HG03378 (cell line): ENCODE measurements around the gene MAP7.
"Not testable (repeated sequence)": the region's sequence is repeated elsewhere in the genome, so short reads cannot be mapped to it uniquely, and the experiment has no call there.

Experiments
- ATAC-seq: cut with Tn5 transposase; IDR thresholded peaks from one replicate; pipeline ENCODE4 v1.9.1; 2021; ENCODE audit warnings: mild to moderate bottlenecking, moderate library complexity; ENCODE audit not compliant: unreplicated experiment

MAP7 gene

GRCh38 chr6:136510299-136510698 lies 39.9 kb downstream of the MAP7 start:
- no peak for ATAC-seq

DNA sequence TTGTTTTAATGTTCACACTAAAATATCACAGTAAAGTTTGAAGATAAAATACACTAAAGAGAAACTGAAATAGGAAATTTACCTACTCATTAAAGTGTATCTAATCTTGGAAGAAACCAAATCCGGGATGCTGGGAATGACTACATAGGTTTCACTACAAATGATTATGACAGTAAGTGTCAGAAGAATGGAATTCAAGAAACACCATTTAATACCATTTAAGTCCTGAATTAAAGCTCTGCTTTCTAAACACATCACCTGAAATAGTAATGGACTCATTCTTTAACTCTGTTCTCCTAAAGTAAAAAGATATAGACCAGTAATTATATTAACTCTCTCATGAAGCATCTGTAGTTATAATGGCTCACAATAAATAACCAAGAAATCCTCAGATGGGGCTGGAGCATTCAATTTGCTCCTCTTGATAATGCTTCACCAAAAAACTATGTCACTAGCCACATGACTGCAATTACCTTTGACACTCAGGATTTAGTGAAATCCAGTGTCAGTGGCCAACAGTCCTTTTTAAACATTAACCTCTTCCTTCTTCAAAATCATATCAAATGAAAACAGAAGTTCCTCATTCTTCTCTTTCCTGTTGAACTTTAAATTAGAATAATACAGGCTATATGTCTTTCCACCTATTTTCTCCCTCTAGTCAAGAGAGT lies 41.4 kb downstream of the MAP7 start:
- no peak for ATAC-seq

GRCh38 chr6:136506124-136506799 lies 44.0 kb downstream of the MAP7 start:
- ATAC-seq = no peak

DNA sequence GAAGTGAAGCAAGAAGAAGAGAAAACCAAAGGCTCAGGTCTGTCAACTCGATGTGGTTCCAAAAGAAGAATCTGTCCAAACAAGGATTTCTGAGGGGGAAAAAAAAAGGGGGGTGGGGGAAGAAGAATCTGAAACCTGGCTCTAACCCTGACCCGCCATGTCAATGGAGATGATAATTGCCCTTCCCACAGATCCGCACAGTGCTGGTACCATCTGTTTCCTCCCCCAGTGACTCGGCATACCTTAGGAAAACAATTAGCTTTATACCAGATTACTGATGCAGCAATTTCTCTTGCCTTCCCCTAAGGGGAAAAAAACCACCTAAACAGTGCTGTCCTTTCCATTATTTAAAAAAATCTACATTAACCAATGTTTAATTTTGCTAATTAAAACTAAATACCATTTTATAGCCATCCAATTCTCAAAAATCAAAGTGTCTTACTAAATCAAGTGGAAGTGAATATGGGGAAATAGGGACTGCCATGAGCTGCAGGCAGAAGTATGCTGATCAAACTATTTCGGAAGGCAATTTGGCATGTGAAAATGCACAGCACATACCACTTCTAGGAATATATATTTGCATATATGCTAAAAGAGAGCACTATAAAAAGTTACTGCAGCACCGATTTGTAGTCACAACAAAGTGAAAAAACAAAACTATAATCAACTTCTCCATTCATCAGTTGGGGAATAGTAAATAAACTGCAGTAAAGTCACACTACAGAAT lies 46.8 kb downstream of the MAP7 start:
- no peak for ATAC-seq

DNA sequence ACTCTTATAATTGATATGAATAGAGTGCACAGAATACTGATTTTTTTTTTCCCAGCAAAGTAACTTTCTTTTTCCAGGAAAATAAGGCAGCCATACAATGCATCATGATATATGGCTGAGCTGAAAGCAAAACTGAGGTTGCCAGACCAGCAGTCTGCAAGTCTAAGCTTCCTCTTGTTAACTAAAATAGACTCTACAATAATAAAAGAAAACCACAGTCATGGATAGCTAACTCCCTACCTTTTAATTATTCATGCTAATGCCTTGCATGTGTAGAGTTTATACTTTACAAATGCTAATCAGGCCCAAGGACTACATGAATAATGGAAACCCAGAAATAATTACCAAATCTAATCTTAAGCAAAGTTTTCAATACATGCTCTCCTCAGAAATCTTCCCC lies 47.4 kb downstream of the MAP7 start:
- ATAC-seq = no peak

DNA sequence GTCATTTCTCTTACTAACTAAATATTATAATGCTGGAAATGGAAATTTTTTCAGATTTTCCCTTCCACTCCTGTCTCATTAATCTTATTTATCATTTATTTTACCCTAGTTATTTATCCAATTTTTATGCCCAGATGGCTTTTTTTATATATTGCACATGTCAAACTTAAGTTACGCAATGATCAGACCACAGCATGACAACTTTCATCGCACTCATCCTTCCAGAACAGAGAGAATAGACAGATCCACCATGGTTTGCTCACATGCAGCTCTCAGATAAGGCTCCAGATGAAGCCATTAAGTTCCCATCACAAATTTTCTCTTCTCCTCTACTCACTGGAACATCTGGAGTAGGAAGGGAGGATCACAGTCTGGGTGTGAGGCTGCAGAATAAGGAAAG lies 48.7 kb downstream of the MAP7 start:
- ATAC-seq = no peak

DNA sequence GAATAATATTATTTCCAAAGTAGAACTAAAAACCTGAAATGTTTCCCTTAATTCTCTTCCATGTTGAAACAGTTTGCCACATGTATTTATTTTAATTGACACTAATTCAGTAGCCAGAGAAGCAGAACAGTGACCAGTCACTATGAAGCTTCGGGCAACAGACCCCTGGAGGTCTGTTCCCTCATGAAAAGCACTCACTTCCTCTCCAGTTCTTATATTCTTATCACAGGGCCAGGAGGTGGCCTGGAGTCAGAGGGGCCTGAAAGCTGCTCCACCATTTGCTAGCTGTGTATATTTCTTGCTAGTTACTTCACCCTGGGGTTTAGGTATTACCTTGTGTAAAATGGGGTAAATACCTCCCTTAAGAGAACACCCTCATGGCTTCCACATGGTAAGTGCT lies 49.1 kb downstream of the MAP7 start:
- no peak for ATAC-seq

GRCh38 chr6:136500414-136500813 lies 49.8 kb downstream of the MAP7 start:
- no peak for ATAC-seq

DNA sequence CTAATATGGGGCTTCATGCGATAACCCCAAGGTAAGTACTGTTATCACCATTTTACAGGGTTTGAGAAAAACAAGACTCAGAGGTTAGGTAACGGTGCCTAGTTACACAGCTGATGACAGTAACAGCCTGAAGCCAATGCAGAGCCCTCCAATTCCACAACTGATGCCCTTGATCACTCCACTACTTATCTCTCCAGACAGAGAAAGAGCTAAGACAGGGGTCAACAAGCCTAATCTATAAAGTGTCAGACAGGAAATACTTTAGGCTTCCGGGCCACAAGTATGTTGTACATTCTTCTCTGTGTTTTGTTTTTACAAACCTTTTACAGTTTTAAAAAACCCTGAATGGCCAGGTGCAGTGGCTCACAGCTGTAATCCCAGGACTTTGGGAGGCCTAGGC lies 50.9 kb downstream of the MAP7 start:
- ATAC-seq = no peak

- not testable (repeated sequence) for ATAC-seq
Observed at GRCh38 chr6:136496449-136496848, 53.8 kb downstream of the MAP7 start.

DNA sequence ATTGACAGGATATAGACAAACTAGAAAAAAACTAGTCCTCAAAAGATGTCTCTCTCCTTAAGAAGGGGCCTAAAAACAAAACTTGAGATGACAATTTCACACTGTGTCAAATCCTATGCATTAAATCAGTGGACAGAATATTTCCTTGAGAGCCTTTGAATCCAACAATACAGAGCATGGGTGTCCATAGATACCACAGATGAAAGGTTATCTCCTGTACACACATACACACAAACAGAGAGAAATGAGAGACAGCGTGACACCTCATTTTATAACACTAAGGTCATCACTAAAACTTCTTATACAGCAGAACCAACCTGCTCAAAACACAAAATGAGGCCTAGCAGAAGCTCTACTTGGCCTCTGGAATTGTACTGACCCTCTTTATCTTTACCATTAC lies 55.5 kb downstream of the MAP7 start:
- no peak for ATAC-seq

- no peak for ATAC-seq
Observed at GRCh38 chr6:136494059-136494458, 56.2 kb downstream of the MAP7 start.

GRCh38 chr6:136492409-136492808 lies 57.8 kb downstream of the MAP7 start:
- no peak for ATAC-seq

- ATAC-seq = no peak
Observed at GRCh38 chr6:136491754-136492153, 58.5 kb downstream of the MAP7 start.

DNA sequence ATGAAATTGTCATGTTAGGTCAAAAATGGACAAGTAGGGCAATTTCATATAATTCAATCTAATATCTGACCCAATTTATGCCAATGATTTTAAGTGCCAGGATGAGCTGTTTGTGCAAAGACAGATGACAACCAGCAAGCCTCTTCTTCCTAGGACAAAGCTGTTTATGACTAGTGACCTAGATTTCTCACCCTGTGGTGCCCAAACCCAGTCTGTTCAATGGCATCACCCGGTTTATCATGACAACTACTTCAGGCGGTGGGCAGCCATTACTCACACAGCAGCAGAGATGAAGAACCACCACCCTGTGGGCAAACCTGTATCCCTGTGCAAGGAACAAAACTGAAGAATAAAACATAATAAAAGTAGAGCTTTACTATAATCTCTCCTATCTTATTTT lies 59.0 kb downstream of the MAP7 start:
- no peak for ATAC-seq

- not testable (repeated sequence) for ATAC-seq
Observed at GRCh38 chr6:136489689-136490033, 60.6 kb downstream of the MAP7 start.

DNA sequence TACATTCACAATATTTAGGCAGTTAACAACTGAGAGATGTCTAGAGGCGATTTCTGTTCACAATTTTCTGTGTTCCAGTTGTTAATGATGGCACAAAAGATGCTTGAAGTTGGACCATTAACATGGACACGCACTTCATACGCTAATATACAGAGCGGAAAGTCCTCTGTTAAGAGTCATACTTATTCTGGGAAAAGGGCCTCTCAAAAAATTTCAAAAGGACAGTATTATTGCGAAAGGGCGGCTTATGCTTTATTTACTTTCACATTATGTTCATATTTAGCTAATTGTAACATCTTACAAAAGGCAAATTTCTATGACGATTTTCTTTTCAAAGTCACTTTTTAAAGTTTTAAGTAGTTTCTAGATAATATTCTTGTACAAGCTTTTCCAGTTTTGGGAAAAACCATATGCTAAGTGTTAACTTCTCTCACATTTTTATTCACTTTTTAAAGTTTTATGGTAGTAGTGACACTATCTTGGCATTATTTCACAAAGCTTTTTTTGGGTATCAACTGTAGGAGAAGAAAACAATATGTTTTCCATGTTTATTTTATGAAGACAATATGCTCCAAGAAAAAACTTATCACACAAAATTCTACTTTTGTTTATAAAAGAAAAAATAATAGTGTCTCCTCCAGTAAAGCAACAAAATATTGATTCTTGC lies 62.3 kb downstream of the MAP7 start:
- ATAC-seq = no peak

- no peak for ATAC-seq
Observed at GRCh38 chr6:136486357-136486756, 63.9 kb downstream of the MAP7 start.

- no peak for ATAC-seq
Observed at GRCh38 chr6:136483906-136484305, 66.3 kb downstream of the MAP7 start.

DNA sequence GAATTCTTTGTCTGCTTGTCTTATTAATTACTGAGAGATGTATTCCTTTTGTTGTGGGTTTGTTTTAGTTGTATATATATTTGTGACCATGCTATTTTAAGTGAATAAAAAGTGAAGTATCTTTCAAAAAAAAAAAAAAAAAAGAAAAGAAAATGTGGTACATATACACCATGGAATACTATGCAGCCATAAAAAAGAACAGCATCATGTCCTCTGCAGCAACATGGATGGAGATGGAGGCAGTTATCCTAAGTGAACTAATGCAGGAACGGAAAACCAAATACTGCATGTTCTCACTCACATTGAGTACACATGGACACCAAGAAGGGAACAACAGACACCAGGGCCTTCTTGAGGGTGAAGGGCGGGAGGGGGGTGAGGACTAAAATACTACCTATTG lies 67.2 kb downstream of the MAP7 start:
- ATAC-seq = not testable (repeated sequence)

- ATAC-seq = no peak
Observed at GRCh38 chr6:136477548-136477947, 72.7 kb downstream of the MAP7 start.

- no peak for ATAC-seq
Observed at GRCh38 chr6:136475686-136476085, 74.5 kb downstream of the MAP7 start.
